Midbrain (tissue), 1 donor: ENCODE measurements around the gene ZMYM1.
"Not testable (repeated sequence)": the region's sequence is repeated elsewhere in the genome, so short reads cannot be mapped to it uniquely, and the experiment has no call there.

Source experiments
- DNase-seq: peaks from one replicate; lab custom pipeline; 2025; lab: John Stamatoyannopoulos, UW

The ZMYM1 gene

GRCh38 chr1:35076426-35076825 is 2.8 kb upstream of the ZMYM1 start:
- not testable (repeated sequence) for DNase-seq

GRCh38 chr1:35080171-35080854 is 1.1 kb downstream of the ZMYM1 start:
- DNase-seq = no peak

- DNase-seq = no peak
Observed at GRCh38 chr1:35085421-35085820, 6.2 kb downstream of the ZMYM1 start.

- DNase-seq = no peak
Observed at GRCh38 chr1:35097224-35097623, 18.0 kb downstream of the ZMYM1 start.

GRCh38 chr1:35111106-35111505 is 31.9 kb downstream of the ZMYM1 start:
- no peak for DNase-seq

- DNase-seq = no peak
Observed at GRCh38 chr1:35112668-35113067, 33.5 kb downstream of the ZMYM1 start.

- DNase-seq = no peak
Observed at GRCh38 chr1:35115459-35116383, 36.5 kb downstream of the ZMYM1 start.

- no peak for DNase-seq
Observed at GRCh38 chr1:35120458-35121133, 41.4 kb downstream of the ZMYM1 start.

GRCh38 chr1:35122311-35122710 is 43.1 kb downstream of the ZMYM1 start:
- DNase-seq = no peak

GRCh38 chr1:35126546-35126945 is 47.4 kb downstream of the ZMYM1 start:
- no peak for DNase-seq

- no peak for DNase-seq
Observed at GRCh38 chr1:35129080-35129479, 49.9 kb downstream of the ZMYM1 start.

- DNase-seq = no peak
Observed at GRCh38 chr1:35136780-35137179, 57.6 kb downstream of the ZMYM1 start.

- DNase-seq = not testable (repeated sequence)
Observed at GRCh38 chr1:35137590-35137989, 58.4 kb downstream of the ZMYM1 start.

- not testable (repeated sequence) for DNase-seq
Observed at GRCh38 chr1:35142294-35142693, 63.1 kb downstream of the ZMYM1 start.

GRCh38 chr1:35142728-35143127 is 63.5 kb downstream of the ZMYM1 start:
- DNase-seq = not testable (repeated sequence)

- DNase-seq = no peak
Observed at GRCh38 chr1:35143737-35144508, 64.7 kb downstream of the ZMYM1 start.

GRCh38 chr1:35145892-35146549 is 66.8 kb downstream of the ZMYM1 start:
- DNase-seq = not testable (repeated sequence)

- no peak for DNase-seq
Observed at GRCh38 chr1:35151220-35151619, 72.0 kb downstream of the ZMYM1 start.

- no peak for DNase-seq
Observed at GRCh38 chr1:35164893-35165292, 85.7 kb downstream of the ZMYM1 start.
